GM18502 (cell line): ENCODE measurements around the gene FGG.

Experiments used
- ATAC-seq: cut with Tn5 transposase; IDR thresholded peaks from one replicate; pipeline ENCODE4 v1.9.1; 2021; ENCODE audit warnings: mild to moderate bottlenecking; ENCODE audit not compliant: unreplicated experiment, poor library complexity

Gene FGG

DNA sequence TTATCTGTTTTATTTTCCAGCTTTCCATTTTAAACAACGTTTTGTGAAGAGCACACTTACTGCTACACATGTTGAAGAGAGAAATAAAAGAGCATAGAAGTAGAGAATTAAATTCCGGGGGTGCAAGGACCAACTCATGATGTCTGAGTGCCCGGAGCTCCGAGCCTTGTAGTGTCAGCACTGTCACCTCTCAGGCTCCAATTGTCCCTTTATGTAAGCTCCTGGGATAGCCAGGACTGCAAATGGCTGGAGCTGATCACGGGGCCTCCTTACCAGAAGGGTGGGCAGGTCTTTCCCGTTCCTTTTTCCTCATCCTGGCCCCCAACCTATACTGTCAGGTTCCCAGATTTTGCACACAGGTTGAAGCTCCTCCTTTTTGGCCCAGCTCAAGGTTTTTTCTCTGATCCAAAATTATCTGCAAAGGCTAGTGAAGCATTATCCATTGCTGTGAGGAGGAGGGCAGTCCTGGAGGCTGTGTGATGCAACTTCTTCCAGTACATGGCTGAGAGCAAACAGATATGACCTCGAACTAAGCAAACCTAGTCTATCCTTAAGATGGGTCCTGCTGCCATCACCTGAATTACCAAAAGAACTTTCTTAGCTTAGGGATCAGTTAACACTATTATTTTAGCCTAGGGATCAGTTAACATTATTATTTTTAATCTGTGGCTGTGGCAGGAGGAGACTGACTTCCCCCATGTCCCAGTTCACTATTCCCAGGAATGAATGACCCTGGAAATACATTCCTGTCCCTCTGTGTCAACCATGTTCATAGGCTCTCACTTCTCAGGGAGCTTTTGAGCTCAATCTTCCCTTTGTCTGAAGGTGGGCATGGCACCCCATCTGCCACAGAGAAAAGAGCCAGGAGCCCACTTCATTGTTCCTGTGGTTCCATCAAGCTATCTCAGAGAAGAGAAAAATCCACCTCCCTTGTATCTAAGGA is at the start of gene FGG:
FGG (minus strand) TSS at position 185 of the 943 bp plus-strand sequence; CDS start at position 138, 47 bp downstream.
- no peak for ATAC-seq

DNA sequence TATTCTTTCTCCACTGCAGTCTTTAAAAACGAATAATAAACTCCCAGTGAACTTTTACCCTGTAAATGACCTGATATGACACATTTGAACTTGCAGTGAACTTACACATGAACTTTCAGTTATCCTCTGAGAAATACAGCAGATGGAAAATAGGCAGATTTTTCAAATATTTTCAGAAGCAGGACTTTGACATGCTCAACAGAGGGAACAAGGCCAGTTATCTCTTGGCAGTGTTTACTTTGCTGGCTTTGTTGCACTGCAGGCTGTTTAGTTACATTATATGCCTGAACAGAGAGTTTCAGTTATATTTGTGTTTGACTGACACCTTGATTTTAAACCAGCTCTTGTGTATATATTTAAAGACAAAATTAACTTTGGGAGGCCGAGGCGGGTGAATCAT is 47.6 kb upstream of the FGG start:
- no peak for ATAC-seq

DNA sequence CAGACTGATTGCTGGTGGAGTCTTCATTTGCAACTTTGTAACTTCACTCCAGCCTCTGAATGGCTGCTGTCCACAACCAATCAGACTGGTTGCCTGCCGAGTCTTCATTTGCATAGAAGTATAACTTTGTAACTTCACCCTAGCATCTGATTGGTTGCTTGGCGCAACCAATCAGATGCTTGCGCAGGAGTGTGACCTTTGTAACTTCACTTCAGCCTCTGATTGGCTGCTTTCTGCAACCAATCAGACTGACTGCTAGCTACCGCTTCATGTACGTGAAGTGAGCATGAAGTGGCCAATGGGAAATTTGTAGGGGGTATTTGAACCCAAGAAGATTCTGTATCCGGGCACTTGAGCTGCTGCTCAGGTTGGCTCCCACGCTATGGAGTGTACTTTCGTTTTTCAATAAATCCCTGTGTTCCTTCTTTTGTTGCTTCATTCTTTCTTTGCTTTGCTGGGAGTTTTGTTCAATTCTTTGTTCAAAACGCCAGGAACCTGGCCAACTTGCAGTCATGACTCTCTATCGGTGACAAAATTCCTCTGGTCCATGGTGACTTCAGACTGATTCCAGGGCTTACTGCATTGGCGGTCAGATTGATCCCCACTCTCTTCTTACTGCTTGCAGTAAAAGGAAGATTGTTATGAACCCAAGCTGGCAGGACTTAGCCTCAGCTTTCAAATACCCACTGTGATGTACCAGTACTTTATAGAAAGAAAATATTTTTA is 46.4 kb upstream of the FGG start:
- no peak for ATAC-seq

DNA sequence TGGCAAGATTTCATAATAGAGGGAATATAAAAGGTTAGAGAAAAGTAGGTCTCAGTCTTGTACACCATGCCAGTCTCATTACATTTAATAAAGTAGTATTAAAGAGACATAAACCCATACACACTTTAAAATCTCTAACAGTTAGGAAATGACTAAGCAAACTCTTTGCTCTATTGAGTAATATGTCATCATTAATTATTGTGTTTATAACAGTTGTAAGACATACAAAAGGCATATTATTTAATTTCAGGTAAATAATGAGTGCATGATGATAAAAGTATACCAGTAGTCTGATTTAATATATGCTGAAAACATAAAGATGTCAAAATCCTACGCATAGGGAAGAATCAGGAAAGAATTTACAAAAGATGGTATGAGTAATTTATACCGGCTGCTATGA is 31.0 kb upstream of the FGG start:
- no peak for ATAC-seq

DNA sequence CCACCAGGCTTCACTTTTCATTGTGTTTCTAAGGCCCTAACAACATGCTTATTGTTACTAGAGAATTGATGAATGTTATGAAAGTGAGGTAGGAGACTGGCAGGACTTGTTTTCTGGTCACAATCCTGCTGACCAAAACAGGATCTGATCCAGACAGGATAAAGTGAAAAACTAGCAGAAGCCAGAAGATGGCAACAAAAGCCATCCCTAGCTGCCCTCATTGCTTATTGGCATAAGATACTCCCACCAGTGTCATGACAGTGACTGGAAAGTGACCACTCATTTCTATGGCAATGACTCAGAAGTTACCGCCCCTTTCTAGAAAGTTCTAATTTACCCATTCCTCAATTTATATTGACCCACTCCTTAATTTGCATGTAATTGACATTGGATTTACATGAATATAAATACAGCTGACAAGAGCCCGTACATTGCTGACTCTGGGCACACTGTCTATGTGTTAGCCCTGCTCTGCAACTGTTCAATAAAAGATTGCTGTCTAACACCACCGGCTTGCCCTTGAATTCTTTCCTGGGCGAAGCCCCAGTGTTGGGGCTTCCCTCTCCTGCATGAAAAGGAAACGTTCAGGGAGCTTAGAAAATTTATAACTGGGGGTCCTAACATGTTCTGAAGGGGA is 30.0 kb upstream of the FGG start:
- no peak for ATAC-seq

DNA sequence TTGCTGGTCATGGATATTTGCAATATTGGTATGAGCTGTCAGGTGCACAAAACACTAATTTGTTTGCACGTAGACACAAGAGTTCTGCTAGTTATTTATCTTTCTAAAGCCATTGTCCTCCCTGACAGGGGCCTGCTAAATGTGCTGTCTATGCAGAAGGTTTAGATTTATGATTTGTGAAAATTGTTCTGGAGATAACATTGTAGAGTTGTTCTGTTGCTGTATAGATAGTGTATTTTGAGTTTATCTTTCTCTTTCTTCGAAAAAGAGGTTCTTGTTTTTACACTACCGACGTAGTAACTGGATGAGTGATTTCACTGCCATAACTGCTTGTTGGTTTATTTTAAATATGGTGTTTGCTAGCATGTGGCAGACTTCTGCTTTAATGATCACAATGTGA is 28.5 kb upstream of the FGG start:
- ATAC-seq, result no peak

DNA sequence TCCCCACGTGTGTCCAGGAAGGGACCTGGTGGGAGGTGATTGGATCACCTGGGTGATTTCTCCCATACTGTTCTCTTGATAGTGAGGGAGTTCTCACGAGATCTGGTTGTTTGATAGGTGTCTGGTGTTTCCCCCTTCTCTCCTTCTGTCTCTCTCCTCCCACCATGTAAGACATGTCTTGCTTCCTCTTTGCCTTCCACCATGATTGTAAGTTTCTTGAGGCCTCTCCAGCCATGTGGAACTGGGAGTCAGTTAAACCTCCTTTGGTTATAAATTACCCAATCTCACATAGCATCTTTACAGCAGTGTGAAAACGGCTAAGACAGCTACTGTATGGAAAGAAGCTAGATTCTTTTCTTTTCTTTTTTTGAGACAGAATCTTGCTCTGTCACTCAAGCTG is 21.6 kb upstream of the FGG start:
- ATAC-seq, result peak; percentile 52

DNA sequence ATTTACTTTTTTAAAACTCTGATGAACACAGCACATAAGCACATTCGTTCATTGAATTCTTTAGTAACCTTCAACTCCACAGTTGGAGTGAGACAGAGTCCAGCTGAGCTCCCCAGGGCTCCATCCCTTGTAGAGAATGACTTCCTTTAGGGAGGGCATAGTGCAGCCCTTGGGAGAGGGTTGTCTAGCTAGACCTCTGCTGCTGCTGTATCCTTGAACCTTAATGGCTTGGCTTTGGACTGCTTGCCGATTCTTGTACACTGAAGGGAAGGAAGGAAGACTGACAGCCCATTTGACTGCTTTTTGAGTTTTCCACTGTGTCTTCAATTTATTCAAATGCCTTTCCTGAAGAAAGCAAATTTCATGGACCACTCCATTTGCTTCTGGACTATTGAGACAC is 19.4 kb upstream of the FGG start:
- ATAC-seq, result no peak

DNA sequence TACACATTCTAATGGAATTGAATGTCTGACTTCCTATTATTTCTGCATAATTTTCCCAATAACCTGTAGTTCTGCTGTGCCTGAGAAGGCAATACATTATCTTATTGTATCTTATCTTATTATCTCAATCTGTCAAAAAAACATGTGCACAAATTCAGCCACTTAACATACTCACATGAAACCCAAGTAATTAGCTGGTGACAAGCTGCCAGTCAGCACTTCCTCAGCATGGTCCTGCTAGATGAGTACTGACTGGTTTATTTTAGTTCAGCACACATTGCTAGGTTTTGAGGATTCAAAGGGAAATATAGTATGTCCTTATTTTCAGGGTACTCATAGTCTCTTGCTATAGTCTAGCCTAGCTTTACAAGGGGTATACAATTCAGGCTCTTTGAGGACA is 17.9 kb upstream of the FGG start:
- no peak for ATAC-seq

DNA sequence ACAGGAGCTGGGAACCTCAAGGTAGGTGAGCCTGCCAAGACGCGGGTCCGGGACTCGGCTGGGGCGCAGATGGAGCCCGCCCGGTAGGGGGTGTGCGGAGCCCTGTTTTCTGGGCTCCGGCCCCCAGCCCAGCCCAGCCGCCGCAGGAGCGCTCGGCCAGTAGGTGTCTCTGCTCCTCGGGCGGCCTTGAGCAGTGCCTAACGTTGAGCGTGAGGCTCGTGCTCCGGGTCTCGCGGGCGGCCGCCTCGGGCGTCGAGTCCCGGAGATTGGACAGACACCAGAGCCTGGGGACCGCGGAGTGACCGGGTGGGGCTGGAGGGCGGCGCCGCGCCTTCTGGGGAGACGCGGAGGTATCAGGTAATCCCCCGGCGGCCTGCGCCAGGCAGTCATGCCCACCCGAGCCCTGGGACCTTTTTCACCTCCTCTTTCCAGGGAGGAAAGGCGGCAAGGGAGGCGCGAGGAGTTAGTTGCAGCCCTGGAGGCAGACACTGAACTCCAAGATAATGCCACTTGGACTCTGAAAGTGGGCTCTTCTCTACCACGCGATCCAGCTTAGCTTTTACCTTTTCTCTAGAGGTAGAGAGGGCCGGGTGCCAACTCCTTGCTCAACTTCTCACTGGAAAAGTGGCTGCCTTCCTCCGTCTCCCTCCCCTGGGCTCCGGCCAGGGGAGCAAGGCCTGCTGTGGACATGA is 14.5 kb upstream of the FGG start:
- ATAC-seq, result peak; percentile 97

DNA sequence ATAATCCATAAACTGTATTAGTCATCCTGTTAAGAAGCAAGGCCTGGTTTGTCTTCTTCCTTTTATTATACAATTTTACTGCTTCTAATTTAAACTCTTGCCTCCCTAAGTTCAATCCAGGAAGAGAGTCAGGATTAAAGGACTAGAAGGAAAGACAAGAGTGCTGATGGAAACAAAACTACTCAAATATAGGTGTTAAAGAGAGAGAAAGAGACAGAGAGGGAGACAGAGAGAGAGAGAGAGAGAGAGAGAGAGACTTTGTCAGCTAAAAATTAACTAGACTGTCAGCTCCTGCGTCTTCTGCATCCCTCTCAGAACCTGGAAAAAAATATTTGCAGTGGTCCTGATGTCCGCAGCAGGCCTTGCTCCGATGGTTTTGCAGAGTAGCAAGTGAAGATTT is 13.5 kb upstream of the FGG start:
- ATAC-seq, result no peak

DNA sequence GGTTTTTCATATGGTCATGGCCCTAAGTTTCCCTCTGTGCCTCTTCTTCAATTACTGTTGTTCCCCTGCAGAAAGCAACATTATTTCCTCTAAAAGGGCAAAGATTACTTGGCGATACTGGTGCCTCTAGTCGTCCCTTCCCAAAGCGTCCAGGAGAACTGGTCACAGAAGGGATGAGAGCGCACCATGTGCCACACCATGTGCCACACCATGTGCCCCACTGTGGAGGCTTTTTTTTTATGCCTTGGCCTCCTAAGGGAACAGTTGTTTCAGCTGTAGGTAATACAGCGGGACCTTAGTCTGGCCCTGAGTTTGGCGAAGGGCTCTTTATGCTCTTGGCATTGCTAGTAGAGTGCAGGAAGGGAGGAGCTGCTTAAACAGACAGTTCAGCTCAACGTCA is 11.5 kb upstream of the FGG start:
- no peak for ATAC-seq

DNA sequence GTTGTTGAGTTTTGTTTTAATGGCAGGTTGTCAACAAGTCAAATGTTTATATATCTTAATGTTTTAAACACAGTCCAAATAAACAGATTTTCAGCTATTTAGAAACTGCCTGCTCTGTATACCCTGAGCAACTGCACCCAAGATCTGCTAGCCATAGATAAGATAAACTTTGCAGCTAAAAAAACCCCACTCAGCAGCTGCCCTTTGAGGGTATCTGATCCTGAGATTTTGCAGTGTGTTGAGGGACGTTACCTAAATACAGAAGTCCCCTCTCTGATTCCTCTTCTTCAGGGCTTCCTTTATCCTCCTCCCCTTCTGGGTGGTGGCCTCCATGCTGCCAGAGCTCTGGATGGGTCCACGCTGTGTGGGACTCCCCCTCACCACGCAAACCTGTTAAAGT is 11.0 kb upstream of the FGG start:
- no peak for ATAC-seq

DNA sequence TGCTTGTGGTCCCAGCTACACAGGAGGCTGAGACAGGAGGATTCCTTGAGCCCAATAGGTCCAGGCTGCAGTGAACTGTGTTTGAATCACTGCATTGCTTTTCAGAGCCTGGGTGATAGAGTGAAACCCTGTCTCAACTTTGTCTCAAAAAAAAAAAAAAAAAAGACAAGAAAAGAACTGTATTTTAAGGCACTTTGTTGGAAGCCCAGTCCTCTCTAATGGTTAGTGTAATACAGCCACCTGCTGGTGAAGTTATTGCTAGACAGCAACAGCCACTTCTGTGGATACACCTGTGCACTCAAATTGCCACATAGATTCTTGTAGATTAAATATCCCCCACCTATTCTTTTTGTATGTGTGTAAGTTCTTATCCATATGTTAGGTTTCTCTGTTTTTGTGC is 10.1 kb upstream of the FGG start:
- peak; percentile 48 for ATAC-seq

DNA sequence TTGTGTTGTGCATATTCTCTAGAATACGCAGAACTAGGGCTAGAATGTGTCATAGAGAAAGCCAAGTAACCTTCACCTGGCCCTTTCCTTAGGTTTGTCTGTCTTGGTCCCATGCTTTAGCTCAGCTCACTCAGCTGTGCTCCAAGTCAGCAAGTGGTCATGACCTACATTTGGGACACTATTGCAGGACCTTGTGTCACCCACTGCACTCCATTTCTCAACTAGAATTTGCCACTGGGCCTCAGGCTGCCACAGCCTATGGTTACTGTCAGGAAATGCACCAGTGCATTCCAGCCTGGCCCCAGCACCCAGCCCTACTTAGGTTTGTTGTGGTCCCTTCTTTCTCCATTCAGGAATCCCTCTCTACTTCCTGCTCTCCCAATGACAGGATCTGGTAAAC is 7.7 kb upstream of the FGG start:
- ATAC-seq, result no peak

DNA sequence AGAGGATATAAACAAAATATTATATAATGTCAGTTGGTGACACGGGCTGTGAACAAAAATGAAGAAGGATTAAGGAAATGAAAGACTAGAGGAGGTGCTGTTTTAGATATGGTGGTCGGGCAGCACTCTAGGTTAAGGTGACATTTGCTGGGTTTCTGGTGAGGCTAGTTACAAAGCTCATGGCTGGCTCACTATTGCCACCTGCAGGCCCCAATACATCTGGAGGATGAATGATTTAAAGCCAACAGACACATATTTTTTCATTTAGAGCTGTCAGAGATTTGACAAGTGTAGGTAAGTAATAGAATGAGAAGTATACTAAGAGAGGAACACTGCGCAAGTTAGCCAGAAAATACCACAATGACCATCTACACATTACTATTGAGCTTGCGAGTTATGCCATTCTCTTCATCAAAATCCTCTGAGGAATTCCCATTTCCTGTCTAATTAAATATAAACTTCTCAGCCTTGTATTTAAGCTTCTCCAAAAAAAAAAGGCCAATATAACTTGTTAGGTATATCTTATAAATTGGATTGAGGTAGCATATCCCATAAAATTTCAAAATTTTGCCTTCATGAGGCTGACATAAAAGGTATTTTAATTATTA is 6.4 kb upstream of the FGG start:
- ATAC-seq, result peak; percentile 71

DNA sequence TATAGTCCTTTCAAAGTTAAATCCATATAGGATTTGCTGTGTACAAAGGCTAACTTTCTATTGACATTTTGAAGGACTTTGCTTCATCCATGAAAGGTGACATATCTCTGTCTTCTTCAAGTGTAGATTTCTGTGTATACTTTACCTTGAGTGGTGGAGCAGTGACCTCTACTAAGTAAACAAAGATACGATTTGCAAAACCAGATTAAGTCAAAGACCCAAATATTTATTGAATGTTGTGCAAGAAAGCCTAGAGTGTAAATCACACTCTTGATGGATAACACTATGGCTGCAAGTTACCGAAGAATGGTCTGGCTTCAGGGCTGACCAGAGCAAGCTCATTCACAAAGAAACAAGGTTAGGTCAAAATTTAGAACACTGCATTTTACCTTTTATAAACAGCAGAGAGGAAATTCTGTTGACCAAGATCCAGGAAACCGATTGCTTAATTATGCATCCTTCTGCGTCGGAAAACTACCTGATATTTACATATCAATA is 5.4 kb upstream of the FGG start:
- ATAC-seq, result no peak

DNA sequence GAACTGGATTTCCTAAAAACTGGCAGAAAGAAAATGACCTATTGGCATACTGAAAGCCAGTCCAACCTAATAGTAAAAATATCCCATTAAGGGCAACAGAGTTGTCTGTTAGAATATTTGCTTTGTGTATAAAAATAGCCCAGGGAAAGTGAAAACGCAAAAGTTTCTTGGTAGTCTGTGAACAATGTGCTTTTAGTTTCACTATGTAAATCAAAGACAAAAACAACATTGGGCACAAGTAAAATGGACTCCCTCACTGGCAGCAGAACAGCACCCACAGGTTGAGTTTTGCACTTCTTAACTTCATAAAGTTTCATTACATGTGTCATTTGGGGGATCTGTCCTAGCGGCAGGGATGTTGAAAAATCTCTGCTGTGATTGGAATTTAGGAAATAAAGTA is 4.3 kb upstream of the FGG start:
- ATAC-seq, result peak; percentile 97

DNA sequence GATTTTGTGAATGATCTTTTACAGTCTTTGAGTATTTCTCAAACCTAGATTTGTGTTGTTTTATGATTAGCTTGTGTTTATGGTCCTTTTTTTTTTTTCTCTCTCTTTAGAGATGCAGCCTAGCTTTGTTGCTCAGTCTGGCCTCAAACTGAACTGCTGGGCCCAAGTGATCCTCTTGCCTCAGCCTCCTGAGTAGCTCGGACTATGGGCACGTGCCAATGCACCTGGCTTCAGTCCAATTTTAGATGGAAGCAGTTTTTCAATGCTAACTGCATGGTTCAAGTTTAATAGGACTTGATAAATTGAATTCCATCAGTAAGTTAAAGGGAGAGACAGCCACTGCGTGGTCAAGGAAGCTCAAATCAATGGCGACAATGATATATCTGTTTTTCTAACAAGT is 3.8 kb upstream of the FGG start:
- peak; percentile 9 for ATAC-seq

DNA sequence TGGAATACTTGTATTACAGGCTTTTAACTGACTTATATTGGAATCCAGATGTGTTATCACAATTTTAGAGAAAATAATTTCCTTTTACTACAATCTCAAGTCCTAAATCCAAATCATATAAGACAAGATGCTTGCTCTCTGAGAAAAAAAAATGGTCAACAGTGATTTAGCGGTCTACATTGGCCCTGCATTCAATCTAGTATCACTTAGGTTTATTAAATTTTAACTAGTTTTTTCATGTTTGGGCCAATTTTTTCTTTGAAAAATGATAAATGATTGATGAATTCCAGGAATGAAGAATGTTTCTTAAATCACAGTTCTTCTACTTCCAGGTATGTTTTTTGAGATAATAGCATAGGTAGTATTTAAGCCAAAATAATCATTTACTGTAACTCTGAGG is 2.8 kb upstream of the FGG start:
- no peak for ATAC-seq
